SK-N-SH treated with all-trans-retinoic acid at 6 μM for 48 hours (cell line): ENCODE measurements around the gene HES3.

Experiments
- ATAC-seq: fragments of 200-7000 bp; cut with Tn5 transposase; 3 replicates; pipeline ENCODE4 v1.9.1; 2020; ENCODE audit warnings: mild to moderate bottlenecking, moderate library complexity
- ARNTL ChIP-seq: fragments of 450-650 bp; formaldehyde crosslinking; IDR thresholded peaks from 2 replicates; pipeline ENCODE4 v1.5.0; 2020; ENCODE audit warnings: low read depth, mild to moderate bottlenecking, moderate library complexity, borderline replicate concordance
- BACH2 ChIP-seq: fragments of 250-450 bp; sonication (Bioruptor Pico); IDR thresholded peaks from 2 replicates; pipeline ENCODE4 v1.9.0; 2021; ENCODE audit warnings: mild to moderate bottlenecking, borderline replicate concordance
- CREB5 ChIP-seq: fragments of 250-450 bp; sonication (Bioruptor Pico); IDR thresholded peaks from 2 replicates; pipeline ENCODE4 v1.5.1; 2020; ENCODE audit warnings: low read depth, mild to moderate bottlenecking, moderate library complexity
- CSDC2 ChIP-seq: fragments of 250-450 bp; sonication (Bioruptor Pico); IDR thresholded peaks from 2 replicates; pipeline ENCODE4 v1.5.0; 2020; ENCODE audit warnings: mild to moderate bottlenecking, moderate library complexity
- CSRNP3 ChIP-seq: fragments of 250-450 bp; sonication (Bioruptor Pico); IDR thresholded peaks from 2 replicates; pipeline ENCODE4 v1.5.1; 2021; ENCODE audit warnings: mild to moderate bottlenecking, moderate library complexity
- ESRRG ChIP-seq: fragments of 250-450 bp; sonication (Bioruptor Pico); IDR thresholded peaks from 2 replicates; pipeline ENCODE4 v1.6.1; 2021; ENCODE audit warnings: mild to moderate bottlenecking
- GLIS3 ChIP-seq: fragments of 250-450 bp; sonication (Bioruptor Pico); IDR thresholded peaks from 2 replicates; pipeline ENCODE4 v1.5.0; 2020; ENCODE audit warnings: mild to moderate bottlenecking, moderate library complexity
- ISL1 ChIP-seq: fragments of 250-450 bp; sonication (Bioruptor Pico); IDR thresholded peaks from 2 replicates; pipeline ENCODE4 v2.1.2; 2022; ENCODE audit warnings: mild to moderate bottlenecking, moderate library complexity
- OSR1 ChIP-seq: fragments of 250-450 bp; sonication (Bioruptor Pico); IDR thresholded peaks from 2 replicates; pipeline ENCODE4 v1.8.0; 2022; ENCODE audit warnings: moderate library complexity, mild to moderate bottlenecking, inconsistent platforms
- PATZ1 ChIP-seq: fragments of 250-450 bp; sonication (Bioruptor Pico); IDR thresholded peaks from 2 replicates; pipeline ENCODE4 v1.8.0; 2020; ENCODE audit warnings: mild to moderate bottlenecking, moderate library complexity, borderline replicate concordance
- POU6F1 ChIP-seq: fragments of 250-450 bp; sonication (Bioruptor Pico); IDR thresholded peaks from 2 replicates; pipeline ENCODE4 v1.8.0; 2021; ENCODE audit warnings: low read depth, mild to moderate bottlenecking, moderate library complexity, borderline replicate concordance
- PPARA ChIP-seq: fragments of 250-450 bp; sonication (Bioruptor Pico); IDR thresholded peaks from 2 replicates; pipeline ENCODE4 v1.5.0; 2020; ENCODE audit warnings: mild to moderate bottlenecking, borderline replicate concordance
- RARB ChIP-seq: fragments of 250-450 bp; sonication (Bioruptor Pico); IDR thresholded peaks from 2 replicates; pipeline ENCODE4 v1.8.0; 2021; ENCODE audit warnings: mild to moderate bottlenecking, moderate library complexity
- TCF4 ChIP-seq: fragments of 250-450 bp; sonication (Bioruptor Pico); IDR thresholded peaks from 2 replicates; pipeline ENCODE4 v1.8.0; 2021; ENCODE audit warnings: mild to moderate bottlenecking, moderate library complexity, borderline replicate concordance
- TOX ChIP-seq: fragments of 250-450 bp; sonication (Bioruptor Pico); IDR thresholded peaks from 2 replicates; pipeline ENCODE4 v1.8.0; 2021; ENCODE audit warnings: mild to moderate bottlenecking, moderate library complexity, borderline replicate concordance
- TSHZ2 ChIP-seq: fragments of 250-450 bp; sonication (Bioruptor Pico); IDR thresholded peaks from 2 replicates; pipeline ENCODE4 v1.5.0; 2020; ENCODE audit warnings: mild to moderate bottlenecking, moderate library complexity
- ZC3H10 ChIP-seq: fragments of 250-450 bp; sonication (Bioruptor Pico); IDR thresholded peaks from 2 replicates; pipeline ENCODE4 v1.5.1; 2021; ENCODE audit warnings: mild to moderate bottlenecking, moderate library complexity
- ZFP3 ChIP-seq: fragments of 250-450 bp; sonication (Bioruptor Pico); IDR thresholded peaks from 2 replicates; pipeline ENCODE4 v1.5.0; 2020; ENCODE audit warnings: mild to moderate bottlenecking, moderate library complexity
- ZFP30 ChIP-seq: fragments of 450-650 bp; formaldehyde crosslinking; IDR thresholded peaks from 2 replicates; pipeline ENCODE4 v1.5.0; 2022; ENCODE audit warnings: mild to moderate bottlenecking, moderate library complexity
- ZNF565 ChIP-seq: fragments of 450-650 bp; formaldehyde crosslinking; conservative IDR thresholded peaks from 2 replicates; pipeline ENCODE4 v1.5.0; 2020; ENCODE audit warnings: low read depth, mild to moderate bottlenecking, moderate library complexity
- ZNF70 ChIP-seq: fragments of 450-650 bp; formaldehyde crosslinking; IDR thresholded peaks from 2 replicates; pipeline ENCODE4 v1.5.0; 2020; ENCODE audit warnings: mild to moderate bottlenecking, moderate library complexity
- ZNF8 ChIP-seq: fragments of 450-650 bp; formaldehyde crosslinking; IDR thresholded peaks from 2 replicates; pipeline ENCODE4 v1.5.0; 2020; ENCODE audit warnings: mild to moderate bottlenecking, moderate library complexity

HES3 gene

GRCh38 chr1:6256645-6257044 is 12.7 kb downstream of the HES3 start:
- TF ChIP-seq CSRNP3, result no peak
- TF ChIP-seq POU6F1 (CRISPR knock-in tag), result no peak
- TF ChIP-seq ZNF8 (CRISPR knock-in tag), result no peak
- no peak for TF ChIP-seq ZNF565 (CRISPR knock-in tag)
- no peak for TF ChIP-seq TSHZ2 (CRISPR knock-in tag)
- TF ChIP-seq ZC3H10 (CRISPR knock-in tag), result no peak
- no peak for TF ChIP-seq RARB
- no peak for TF ChIP-seq BACH2 (CRISPR knock-in tag)
- no peak for TF ChIP-seq ZNF70
- TF ChIP-seq ARNTL (CRISPR knock-in tag), result no peak
- no peak for TF ChIP-seq TOX (CRISPR knock-in tag)
- no peak for TF ChIP-seq PPARA
- TF ChIP-seq CSDC2 (CRISPR knock-in tag), result no peak
- no peak for TF ChIP-seq OSR1 (CRISPR knock-in tag)
- TF ChIP-seq PATZ1 (CRISPR knock-in tag), result no peak
- no peak for TF ChIP-seq TCF4 (CRISPR knock-in tag)
- TF ChIP-seq ISL1 (CRISPR knock-in tag), result no peak
- no peak for TF ChIP-seq ZFP3 (CRISPR knock-in tag)
- ATAC-seq, result no peak

- ATAC-seq, result no peak
- TF ChIP-seq ZNF70, result no peak
- no peak for TF ChIP-seq PATZ1 (CRISPR knock-in tag)
- TF ChIP-seq TSHZ2 (CRISPR knock-in tag), result no peak
- no peak for TF ChIP-seq CREB5
- no peak for TF ChIP-seq CSDC2 (CRISPR knock-in tag)
- no peak for TF ChIP-seq ZFP30 (CRISPR knock-in tag)
- TF ChIP-seq ZFP3 (CRISPR knock-in tag), result no peak
- no peak for TF ChIP-seq CSRNP3
- TF ChIP-seq OSR1 (CRISPR knock-in tag), result no peak
- TF ChIP-seq BACH2 (CRISPR knock-in tag), result no peak
- TF ChIP-seq ESRRG (CRISPR knock-in tag), result no peak
- no peak for TF ChIP-seq ZC3H10 (CRISPR knock-in tag)
- TF ChIP-seq TCF4 (CRISPR knock-in tag), result no peak
- no peak for TF ChIP-seq PPARA
- TF ChIP-seq ISL1 (CRISPR knock-in tag), result no peak
- TF ChIP-seq ZNF565 (CRISPR knock-in tag), result no peak
- no peak for TF ChIP-seq ZNF8 (CRISPR knock-in tag)
- TF ChIP-seq GLIS3 (CRISPR knock-in tag), result no peak
- TF ChIP-seq ARNTL (CRISPR knock-in tag), result no peak
These were observed 13.6 kb downstream of the HES3 start for GRCh38 chr1:6257541-6258069.
